Measurements from ENCODE around the gene STPG3.

STPG3 gene

GRCh38 chr9:137294681-137295237 is 43.7 kb downstream of the STPG3 start:
- TF ChIP-seq TAF1 (IDR thresholded peaks at IDR 0.05; ENCODE audit: borderline replicate concordance, insufficient read depth, low read length) = no peak
- no peak for TF ChIP-seq REST (IDR thresholded peaks at IDR 0.05; ENCODE audit: insufficient read depth in 1 of 2, low read depth in 2 of 2, low read length in 2 of 2)
- TF ChIP-seq SIN3A (IDR thresholded peaks at IDR 0.05; ENCODE audit: borderline replicate concordance, insufficient read depth, low read length) = no peak
- no peak for TF ChIP-seq FOXP2 (optimal IDR thresholded peaks at IDR 0.05; ENCODE audit: borderline replicate concordance, extremely low read depth, extremely low read length, insufficient read depth)
- TF ChIP-seq POLR2AphosphoS5 (IDR thresholded peaks at IDR 0.05; ENCODE audit: low read depth, low read length) = no peak

GRCh38 chr9:137295238-137295811 is 44.2 kb downstream of the STPG3 start:
- TF ChIP-seq REST (IDR thresholded peaks at IDR 0.05; ENCODE audit: insufficient read depth in 1 of 2, low read depth in 2 of 2, low read length in 2 of 2) = no peak
- TF ChIP-seq FOXP2 (optimal IDR thresholded peaks at IDR 0.05; ENCODE audit: borderline replicate concordance, extremely low read depth, extremely low read length, insufficient read depth) = no peak
- TF ChIP-seq SIN3A (IDR thresholded peaks at IDR 0.05; ENCODE audit: borderline replicate concordance, insufficient read depth, low read length) = no peak
- no peak for TF ChIP-seq TAF1 (IDR thresholded peaks at IDR 0.05; ENCODE audit: borderline replicate concordance, insufficient read depth, low read length)
- no peak for TF ChIP-seq POLR2AphosphoS5 (IDR thresholded peaks at IDR 0.05; ENCODE audit: low read depth, low read length)

- TF ChIP-seq FOXP2 (optimal IDR thresholded peaks at IDR 0.05; ENCODE audit: borderline replicate concordance, extremely low read depth, extremely low read length, insufficient read depth) = no peak
- no peak; the same call in 1 of the 2 replicates for TF ChIP-seq POLR2AphosphoS5 (IDR thresholded peaks at IDR 0.05; ENCODE audit: low read depth, low read length)
- no peak for TF ChIP-seq TAF1 (IDR thresholded peaks at IDR 0.05; ENCODE audit: borderline replicate concordance, insufficient read depth, low read length)
- TF ChIP-seq REST (IDR thresholded peaks at IDR 0.05; ENCODE audit: insufficient read depth in 1 of 2, low read depth in 2 of 2, low read length in 2 of 2) = no peak
- TF ChIP-seq SIN3A (IDR thresholded peaks at IDR 0.05; ENCODE audit: borderline replicate concordance, insufficient read depth, low read length) = no peak; the same call in 1 of the 2 replicates
Observed at GRCh38 chr9:137295849-137296669, 45.0 kb downstream of the STPG3 start.

- TF ChIP-seq FOXP2 (optimal IDR thresholded peaks at IDR 0.05; ENCODE audit: borderline replicate concordance, extremely low read depth, extremely low read length, insufficient read depth) (no peak), TAF1 (IDR thresholded peaks at IDR 0.05; ENCODE audit: borderline replicate concordance, insufficient read depth, low read length) (peak; percentile 73; the same call in 1 of the 2 replicates), REST (IDR thresholded peaks at IDR 0.05; ENCODE audit: insufficient read depth in 1 of 2, low read depth in 2 of 2, low read length in 2 of 2) (peak in 1 of 2 experiments; percentile 27; a peak in 1 of 4 replicates), SIN3A (IDR thresholded peaks at IDR 0.05; ENCODE audit: borderline replicate concordance, insufficient read depth, low read length) (0 out of 2 replicates have a peak, but pooled peaks have one; percentile 72), POLR2AphosphoS5 (IDR thresholded peaks at IDR 0.05; ENCODE audit: low read depth, low read length) (peak; percentile 58; the same call in 1 of the 2 replicates)
Observed at GRCh38 chr9:137296670-137297664, 45.9 kb downstream of the STPG3 start.

All from PFSK-1 (cell line).